ENCODE results near the gene EHD3. TPM values are rescaled to one million over a fixed set of nuclear protein-coding genes. Genes with fewer than 3 reads are reported as not detected.

Gene EHD3
- total and polyA plus RNA-seq, 4 donors, result 13.3 to 31.4 (median 27.3) TPM

DNA sequence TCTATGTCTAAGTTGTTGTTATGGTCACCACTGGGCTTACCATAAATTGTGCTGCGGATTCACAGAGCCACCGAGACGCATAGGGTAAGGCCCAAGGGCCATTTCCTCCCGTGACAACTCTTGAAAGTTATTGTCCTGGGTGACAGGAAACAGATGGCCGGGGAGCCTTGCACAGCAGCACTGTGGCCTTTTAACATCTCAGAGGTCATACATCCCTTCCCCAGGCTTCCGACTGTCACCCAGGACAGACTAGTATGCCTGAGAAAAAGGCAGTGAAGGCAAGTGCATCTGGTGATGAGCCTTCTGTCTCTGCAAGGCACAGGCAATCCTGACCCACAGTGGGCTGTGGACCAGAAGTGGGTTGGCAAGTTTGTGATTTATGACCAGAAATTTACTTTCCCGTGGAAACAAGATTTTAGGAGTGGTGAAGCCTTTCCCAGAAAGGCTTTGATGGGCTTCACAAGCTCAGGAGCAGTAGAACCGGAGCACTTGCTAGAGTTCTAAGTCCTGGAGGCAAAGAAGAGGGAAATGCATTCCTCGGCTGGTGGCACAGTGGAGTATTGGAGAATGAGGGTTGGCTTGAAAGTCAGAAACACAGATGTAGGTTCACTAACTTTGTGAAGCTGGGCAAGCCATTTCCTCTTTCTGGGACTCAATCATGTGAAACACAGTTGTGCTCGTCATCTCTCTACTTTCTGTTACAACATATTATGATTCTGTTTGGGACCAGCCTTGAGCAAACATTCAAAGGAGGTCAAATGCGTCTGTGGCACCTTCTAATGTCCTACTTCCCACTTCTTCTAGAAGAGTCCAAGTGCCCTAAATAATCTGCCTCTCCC lies 14.6 kb upstream of the EHD3 start:
- no peaks in the 10 kb centered on the region for H3K36me3 ChIP-seq (ENCODE audit: control insufficient read depth, insufficient read depth, low read length)
- no peak overlapping the region for H3K27ac ChIP-seq (ENCODE audit: low read depth, low read length)
- 74% methylated on average over 10 of the region's 11 CpGs for WGBS (ENCODE audit: insufficient coverage)
- no peaks in the 10 kb centered on the region for H3K27me3 ChIP-seq (ENCODE audit: control insufficient read depth, insufficient read depth, low read length)
- no peak overlapping the region for H3K4me3 ChIP-seq (ENCODE audit: low read depth, low read length)
- no peak for DNase-seq (ENCODE audit: low read depth in 4 of 6, low spot score in 6 of 6)
- no peaks in the 10 kb centered on the region for H3K9me3 ChIP-seq (ENCODE audit: control insufficient read depth, insufficient read depth, low read length)
- H3K4me1 ChIP-seq (ENCODE audit: control insufficient read depth, insufficient read depth, low read length), result no peaks in the 10 kb centered on the region

DNA sequence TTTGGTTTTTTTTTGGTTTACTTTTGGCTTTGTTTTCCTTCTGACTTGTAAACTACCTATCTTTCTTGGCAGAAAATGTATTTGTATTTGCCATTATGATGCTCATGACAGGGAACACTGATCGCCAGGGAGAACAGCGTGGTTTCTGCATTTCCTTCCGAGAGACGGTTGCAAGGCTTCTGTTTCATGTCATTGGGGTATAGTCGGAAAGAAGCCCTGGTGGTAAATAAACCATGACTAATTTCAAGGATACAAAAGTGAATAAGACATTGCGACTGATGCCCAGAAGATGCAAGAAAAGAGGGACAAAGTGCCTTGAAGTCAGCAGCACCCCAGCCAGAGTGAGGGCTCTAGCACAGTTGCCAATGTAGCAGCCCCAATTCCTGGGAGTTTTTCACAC lies 12.4 kb upstream of the EHD3 start:
- Histone ChIP-seq H3K9me3 (ENCODE audit: control insufficient read depth, insufficient read depth, low read length) (no peaks in the 10 kb centered on the region), H3K4me1 (ENCODE audit: control insufficient read depth, insufficient read depth, low read length) (no peaks in the 10 kb centered on the region), H3K4me3 (ENCODE audit: low read depth, low read length) (no peak overlapping the region), H3K36me3 (ENCODE audit: control insufficient read depth, insufficient read depth, low read length) (no peaks in the 10 kb centered on the region), H3K27me3 (ENCODE audit: control insufficient read depth, insufficient read depth, low read length) (no peaks in the 10 kb centered on the region), H3K27ac (ENCODE audit: low read depth, low read length) (no peak overlapping the region)
- no peak for DNase-seq (ENCODE audit: low read depth in 4 of 6, low spot score in 6 of 6)
- whole genome bisulfite sequencing (ENCODE audit: insufficient coverage), result 40% methylated on average over 6 of the region's 6 CpGs

DNA sequence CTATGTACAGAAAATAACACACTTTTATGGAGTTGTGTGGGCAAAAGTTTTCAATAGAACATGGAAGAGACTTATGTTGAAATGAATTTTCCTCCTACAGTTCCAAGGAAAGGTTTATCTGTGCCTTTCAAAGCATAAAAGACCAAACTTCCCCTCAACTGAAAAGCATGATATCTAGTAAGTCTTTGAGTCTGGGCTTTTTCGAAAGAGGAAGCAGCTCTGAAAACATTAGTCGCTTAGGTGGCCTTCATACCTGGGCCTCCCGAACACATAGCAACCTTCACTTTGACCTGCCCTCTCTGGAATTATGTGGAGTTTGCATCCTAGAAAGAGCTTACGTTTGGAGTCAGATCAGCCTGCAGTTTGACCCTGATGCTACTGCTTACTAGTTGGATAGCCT lies 11.9 kb upstream of the EHD3 start:
- Histone ChIP-seq H3K4me1 (ENCODE audit: control insufficient read depth, insufficient read depth, low read length) (no peaks in the 10 kb centered on the region), H3K27ac (ENCODE audit: low read depth, low read length) (no peak overlapping the region), H3K4me3 (ENCODE audit: low read depth, low read length) (no peak overlapping the region), H3K27me3 (ENCODE audit: control insufficient read depth, insufficient read depth, low read length) (no peaks in the 10 kb centered on the region), H3K36me3 (ENCODE audit: control insufficient read depth, insufficient read depth, low read length) (no peaks in the 10 kb centered on the region), H3K9me3 (ENCODE audit: control insufficient read depth, insufficient read depth, low read length) (no peaks in the 10 kb centered on the region)
- DNase-seq (ENCODE audit: low read depth in 4 of 6, low spot score in 6 of 6), result no peak
- WGBS (ENCODE audit: insufficient coverage), result 100% methylated on average over 2 of the region's 4 CpGs

DNA sequence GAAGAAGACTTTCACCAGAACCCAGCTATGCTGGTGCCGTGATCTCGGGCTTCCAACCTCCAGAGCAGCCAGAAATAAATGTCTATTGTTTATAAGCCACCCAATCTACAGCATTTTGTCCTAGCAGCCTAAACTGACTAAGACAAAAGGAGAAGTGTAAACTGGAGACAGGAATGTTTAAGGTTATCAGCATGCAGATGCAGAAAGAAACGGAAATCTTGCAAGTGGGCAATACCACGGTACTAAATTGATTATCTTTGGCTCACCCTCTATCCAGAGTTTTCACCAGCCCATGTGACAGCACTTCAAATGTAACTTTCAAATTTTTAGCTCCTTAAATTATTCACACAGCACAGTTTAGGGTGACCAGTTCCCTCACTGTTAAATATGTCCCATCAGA lies 10.9 kb upstream of the EHD3 start:
- H3K27ac ChIP-seq (ENCODE audit: low read depth, low read length), result no peak overlapping the region
- DNase-seq (ENCODE audit: low read depth in 4 of 6, low spot score in 6 of 6), result no peak
- H3K4me1 ChIP-seq (ENCODE audit: control insufficient read depth, insufficient read depth, low read length), result no peaks in the 10 kb centered on the region
- H3K9me3 ChIP-seq (ENCODE audit: control insufficient read depth, insufficient read depth, low read length), result no peaks in the 10 kb centered on the region
- H3K4me3 ChIP-seq (ENCODE audit: low read depth, low read length), result no peak overlapping the region
- no peaks in the 10 kb centered on the region for H3K27me3 ChIP-seq (ENCODE audit: control insufficient read depth, insufficient read depth, low read length)
- no peaks in the 10 kb centered on the region for H3K36me3 ChIP-seq (ENCODE audit: control insufficient read depth, insufficient read depth, low read length)
- WGBS (ENCODE audit: insufficient coverage), result 94% methylated on average over 2 of the region's 4 CpGs

DNA sequence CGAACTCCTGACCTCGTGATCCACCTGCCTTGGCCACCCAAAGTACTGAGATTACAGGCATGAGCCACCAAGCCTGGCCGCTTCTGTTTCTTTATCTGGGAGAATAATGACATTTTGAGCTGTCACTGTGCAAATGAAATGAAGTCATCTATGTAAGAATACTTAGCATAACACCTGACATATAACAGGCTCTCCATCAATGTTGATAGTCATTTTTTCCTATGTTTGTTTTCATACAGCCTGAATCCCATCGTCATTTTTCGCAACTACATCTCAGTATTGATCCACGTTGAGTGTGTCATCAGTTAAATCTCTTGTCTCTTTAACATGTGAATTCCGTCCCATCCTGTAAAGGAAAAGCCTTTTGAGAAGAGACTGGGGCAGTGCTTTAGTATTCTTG lies 10.2 kb upstream of the EHD3 start:
- Histone ChIP-seq H3K4me3 (ENCODE audit: low read depth, low read length) (no peak overlapping the region), H3K27me3 (ENCODE audit: control insufficient read depth, insufficient read depth, low read length) (no peaks in the 10 kb centered on the region), H3K27ac (ENCODE audit: low read depth, low read length) (no peak overlapping the region), H3K36me3 (ENCODE audit: control insufficient read depth, insufficient read depth, low read length) (no peaks in the 10 kb centered on the region), H3K9me3 (ENCODE audit: control insufficient read depth, insufficient read depth, low read length) (no peaks in the 10 kb centered on the region), H3K4me1 (ENCODE audit: control insufficient read depth, insufficient read depth, low read length) (no peaks in the 10 kb centered on the region)
- 100% methylated on average over 2 of the region's 7 CpGs for WGBS (ENCODE audit: insufficient coverage)
- DNase-seq (ENCODE audit: low read depth in 4 of 6, low spot score in 6 of 6), result no peak

DNA sequence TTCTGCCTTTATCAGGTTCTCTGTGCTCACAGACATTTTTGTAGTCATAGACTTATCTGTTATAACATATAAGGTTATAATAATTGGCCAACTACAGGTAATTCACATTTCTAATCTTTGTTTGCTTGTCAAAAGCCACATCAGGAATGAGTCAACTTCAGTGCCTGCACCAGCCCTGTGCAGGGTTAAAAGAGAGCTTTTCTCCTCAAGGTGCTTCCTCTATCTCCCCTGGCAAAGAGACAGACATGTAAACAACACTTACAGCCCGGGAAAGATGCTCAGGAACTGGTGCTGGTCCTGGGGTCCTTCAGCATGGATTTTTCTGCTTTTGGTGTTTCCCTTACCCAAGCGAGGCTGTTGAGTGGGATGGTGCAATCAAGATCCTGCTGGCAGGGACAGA lies 7.7 kb upstream of the EHD3 start:
- Histone ChIP-seq H3K27ac (ENCODE audit: low read depth, low read length) (no peak overlapping the region), H3K36me3 (ENCODE audit: control insufficient read depth, insufficient read depth, low read length) (no peaks in the 10 kb centered on the region), H3K4me3 (ENCODE audit: low read depth, low read length) (no peak overlapping the region), H3K27me3 (ENCODE audit: control insufficient read depth, insufficient read depth, low read length) (no peaks in the 10 kb centered on the region), H3K4me1 (ENCODE audit: control insufficient read depth, insufficient read depth, low read length) (no peaks in the 10 kb centered on the region), H3K9me3 (ENCODE audit: control insufficient read depth, insufficient read depth, low read length) (no peaks in the 10 kb centered on the region)
- no CpG with 5 or more reads among the region's 2 CpGs for WGBS (ENCODE audit: insufficient coverage)
- DNase-seq (ENCODE audit: low read depth in 4 of 6, low spot score in 6 of 6), result no peak

DNA sequence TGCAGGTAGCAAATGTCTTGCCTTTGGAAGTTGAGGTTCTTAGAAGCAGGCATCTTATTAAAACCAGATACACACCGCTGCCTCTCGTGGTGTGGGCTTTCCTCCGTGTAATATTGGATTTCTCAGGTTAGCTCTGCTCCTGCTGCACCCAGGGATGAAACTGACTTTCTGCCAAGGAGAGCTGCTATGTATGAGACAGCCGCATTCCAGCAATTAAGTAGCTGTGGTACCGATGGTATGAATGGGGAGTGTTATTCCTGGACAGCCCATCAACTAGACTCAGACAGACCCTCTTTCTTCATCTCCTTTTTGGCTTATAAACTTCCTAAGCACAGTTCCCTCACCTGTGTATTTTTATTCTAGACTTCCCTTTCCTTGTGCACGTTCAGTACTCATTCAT lies 6.8 kb upstream of the EHD3 start:
- Histone ChIP-seq H3K36me3 (ENCODE audit: control insufficient read depth, insufficient read depth, low read length) (no peaks in the 10 kb centered on the region), H3K4me1 (ENCODE audit: control insufficient read depth, insufficient read depth, low read length) (no peaks in the 10 kb centered on the region), H3K9me3 (ENCODE audit: control insufficient read depth, insufficient read depth, low read length) (no peaks in the 10 kb centered on the region), H3K4me3 (ENCODE audit: low read depth, low read length) (no peak overlapping the region), H3K27ac (ENCODE audit: low read depth, low read length) (no peak overlapping the region), H3K27me3 (ENCODE audit: control insufficient read depth, insufficient read depth, low read length) (no peaks in the 10 kb centered on the region)
- peak in 1 of 6 donors; percentile 55 for DNase-seq (ENCODE audit: low read depth in 4 of 6, low spot score in 6 of 6)
- WGBS (ENCODE audit: insufficient coverage), result 74% methylated on average over 3 of the region's 6 CpGs

DNA sequence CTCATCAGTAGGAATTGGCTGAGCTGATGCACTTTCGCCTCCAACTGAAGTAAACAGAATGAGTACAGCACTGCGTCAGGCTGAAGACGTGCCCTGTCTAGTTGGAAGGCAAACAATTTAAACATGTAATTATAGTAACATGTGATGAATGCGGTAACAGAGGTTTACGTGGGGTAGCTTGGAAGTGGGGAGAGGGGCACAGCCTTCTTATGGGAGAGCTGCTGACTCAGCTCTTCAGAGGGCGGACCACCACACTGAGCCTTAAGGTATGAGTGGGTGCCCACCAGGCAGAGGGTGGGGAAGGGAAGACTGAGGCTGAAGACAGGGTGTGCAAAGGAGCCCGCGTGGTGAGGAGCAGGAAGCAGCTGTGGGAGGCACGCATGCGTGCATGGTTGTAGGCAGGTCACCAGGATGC lies 6.2 kb upstream of the EHD3 start:
- no peaks in the 10 kb centered on the region for H3K36me3 ChIP-seq (ENCODE audit: control insufficient read depth, insufficient read depth, low read length)
- H3K9me3 ChIP-seq (ENCODE audit: control insufficient read depth, insufficient read depth, low read length), result no peaks in the 10 kb centered on the region
- WGBS (ENCODE audit: insufficient coverage), result 94% methylated on average over 9 of the region's 10 CpGs
- H3K4me1 ChIP-seq (ENCODE audit: control insufficient read depth, insufficient read depth, low read length), result no peaks in the 10 kb centered on the region
- H3K27me3 ChIP-seq (ENCODE audit: control insufficient read depth, insufficient read depth, low read length), result no peaks in the 10 kb centered on the region
- H3K4me3 ChIP-seq (ENCODE audit: low read depth, low read length), result no peak overlapping the region
- no peak overlapping the region for H3K27ac ChIP-seq (ENCODE audit: low read depth, low read length)
- no peak for DNase-seq (ENCODE audit: low read depth in 4 of 6, low spot score in 6 of 6)

DNA sequence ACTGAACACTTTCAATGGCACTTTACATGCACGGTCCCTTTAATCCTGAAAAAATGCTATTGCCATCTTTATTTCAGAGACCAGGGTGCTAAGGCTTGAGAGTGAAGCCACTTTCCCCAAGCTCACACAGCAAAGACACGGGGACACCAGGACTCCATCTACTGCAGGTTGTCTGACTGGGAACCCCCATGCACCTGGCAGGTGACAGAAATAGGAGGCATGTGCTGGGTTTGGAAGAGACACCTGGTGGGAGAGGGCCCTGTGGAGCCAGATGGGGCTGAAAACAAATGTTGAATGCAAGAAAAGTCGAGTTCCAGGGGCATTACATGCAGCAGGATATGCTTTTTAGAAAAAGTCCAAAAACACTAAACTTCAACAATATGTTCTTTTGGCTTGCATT lies 5.2 kb upstream of the EHD3 start:
- Histone ChIP-seq H3K27ac (ENCODE audit: low read depth, low read length) (no peak overlapping the region), H3K4me3 (ENCODE audit: low read depth, low read length) (no peak overlapping the region), H3K36me3 (ENCODE audit: control insufficient read depth, insufficient read depth, low read length) (no peaks in the 10 kb centered on the region), H3K27me3 (ENCODE audit: control insufficient read depth, insufficient read depth, low read length) (no peaks in the 10 kb centered on the region), H3K9me3 (ENCODE audit: control insufficient read depth, insufficient read depth, low read length) (no peaks in the 10 kb centered on the region), H3K4me1 (ENCODE audit: control insufficient read depth, insufficient read depth, low read length) (no peaks in the 10 kb centered on the region)
- WGBS (ENCODE audit: insufficient coverage), result no CpG with 5 or more reads among the region's 3 CpGs
- DNase-seq (ENCODE audit: low read depth in 4 of 6, low spot score in 6 of 6), result no peak

DNA sequence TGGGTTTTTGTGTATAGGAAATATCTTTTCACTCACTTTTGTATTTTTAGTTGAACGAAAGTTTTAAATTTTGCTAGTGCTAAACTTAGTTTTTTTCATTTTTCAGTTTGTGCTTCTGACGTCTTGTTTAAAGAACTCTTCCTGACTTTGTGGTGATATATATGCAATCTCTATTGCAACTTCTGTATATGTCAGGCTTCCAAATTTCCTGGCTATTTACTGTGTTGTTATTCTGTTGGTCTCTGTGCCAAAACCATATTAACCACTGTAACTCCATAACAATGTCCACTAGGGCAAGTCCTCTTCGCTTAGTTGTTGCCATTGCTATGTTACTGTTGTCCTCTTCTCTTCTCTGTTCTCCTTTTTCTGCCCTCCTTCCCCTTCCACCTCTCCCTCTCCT lies 3.2 kb upstream of the EHD3 start:
- Histone ChIP-seq H3K4me1 (ENCODE audit: control insufficient read depth, insufficient read depth, low read length) (peaks cover 9% of the 10 kb centered on the region), H3K36me3 (ENCODE audit: control insufficient read depth, insufficient read depth, low read length) (no peaks in the 10 kb centered on the region), H3K4me3 (ENCODE audit: low read depth, low read length) (no peak overlapping the region), H3K9me3 (ENCODE audit: control insufficient read depth, insufficient read depth, low read length) (no peaks in the 10 kb centered on the region), H3K27ac (ENCODE audit: low read depth, low read length) (no peak overlapping the region), H3K27me3 (ENCODE audit: control insufficient read depth, insufficient read depth, low read length) (no peaks in the 10 kb centered on the region)
- 88% methylated on average over 1 of the region's 3 CpGs for WGBS (ENCODE audit: insufficient coverage)
- DNase-seq (ENCODE audit: low read depth in 4 of 6, low spot score in 6 of 6), result no peak
